Measurements from ENCODE around the gene FOXI3.

Gene FOXI3

DNA sequence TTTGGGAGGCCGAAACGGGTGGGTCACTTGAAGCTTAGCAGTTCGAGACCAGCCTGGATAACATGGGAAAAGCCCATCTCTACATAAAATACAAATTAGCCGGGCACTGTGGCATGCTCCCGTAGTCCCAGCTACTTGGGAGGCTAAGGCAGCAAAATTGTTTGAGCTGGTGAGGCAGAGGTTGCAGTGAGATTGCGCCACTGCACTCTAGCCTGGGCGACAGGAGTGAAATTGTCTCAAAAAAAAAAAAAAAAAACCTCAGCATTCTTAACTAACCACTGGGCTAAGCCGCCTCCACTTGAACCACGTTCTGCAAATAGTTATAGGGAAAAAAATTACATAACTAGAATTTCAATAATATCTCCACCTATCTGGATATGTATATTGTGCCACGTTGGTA is 2.3 kb downstream of the FOXI3 start:
- Histone ChIP-seq H2AFZ (ENCODE audit: low read depth, low read length) (no peak overlapping the region), H3K4me2 (ENCODE audit: low read length, poor library complexity, severe bottlenecking) (no peak overlapping the region), H3K9ac (ENCODE audit: low read length) (no peak overlapping the region), H4K91ac (ENCODE audit: low read length) (no peak overlapping the region), H3K27me3 (ENCODE audit: control insufficient read depth in 1 of 2, insufficient read depth in 1 of 2, low read length in 2 of 2) (peaks cover 56 to 75% of the 10 kb centered on the region in 2 experiments), H2AK5ac (ENCODE audit: low read length, severe bottlenecking) (no peak overlapping the region), H3K4ac (ENCODE audit: low read depth in 1 of 2, low read length in 2 of 2) (no peak overlapping the region), H2BK5ac (ENCODE audit: low read depth, low read length, poor library complexity, severe bottlenecking) (no peak overlapping the region), H3K4me1 (ENCODE audit: control insufficient read depth, insufficient read depth, low read depth, low read length) (peaks cover 10% of the 10 kb centered on the region), H3K4me3 (ENCODE audit: insufficient read depth in 1 of 2, low read depth in 1 of 2, low read length in 2 of 2) (no peak overlapping the region), H2BK12ac (ENCODE audit: low read length in 2 of 2) (no peak overlapping the region), H4K8ac (ENCODE audit: low read length) (no peak overlapping the region), H3K23ac (ENCODE audit: low read length in 2 of 2) (no peak overlapping the region), H3K36me3 (ENCODE audit: control insufficient read depth in 1 of 2, insufficient read depth in 2 of 2, low read depth in 1 of 2, low read length in 2 of 2) (no peaks in the 10 kb centered on the region), H2BK120ac (ENCODE audit: low read depth, low read length) (no peak overlapping the region), H3K79me1 (replicated peaks; ENCODE audit: low read length, poor library complexity, severe bottlenecking) (no peaks in the 10 kb centered on the region), H3K14ac (ENCODE audit: low read length in 2 of 2) (no peak overlapping the region), H3K27ac (ENCODE audit: low read length, poor library complexity, severe bottlenecking) (no peak overlapping the region), H3K18ac (ENCODE audit: low read depth in 1 of 2, low read length in 2 of 2) (no peak overlapping the region), H2BK15ac (ENCODE audit: low read depth, poor library complexity, severe bottlenecking) (no peak overlapping the region), H3K9me3 (ENCODE audit: control insufficient read depth, low read length) (no peaks in the 10 kb centered on the region)
- no peak for DNase-seq
- 82% methylated on average over 8 of the region's 10 CpGs for WGBS

- Histone ChIP-seq H3K4me2 (ENCODE audit: low read length, poor library complexity, severe bottlenecking) (no peak overlapping the region), H2AFZ (ENCODE audit: low read depth, low read length) (no peak overlapping the region), H3K23ac (ENCODE audit: low read length in 2 of 2) (no peak overlapping the region), H3K4me1 (ENCODE audit: control insufficient read depth, insufficient read depth, low read depth, low read length) (peaks cover 10% of the 10 kb centered on the region), H3K79me1 (replicated peaks; ENCODE audit: low read length, poor library complexity, severe bottlenecking) (no peaks in the 10 kb centered on the region), H3K9ac (ENCODE audit: low read length) (no peak overlapping the region), H2BK12ac (ENCODE audit: low read length in 2 of 2) (no peak overlapping the region), H2BK15ac (ENCODE audit: low read depth, poor library complexity, severe bottlenecking) (no peak overlapping the region), H3K14ac (ENCODE audit: low read length in 2 of 2) (no peak overlapping the region), H2BK5ac (ENCODE audit: low read depth, low read length, poor library complexity, severe bottlenecking) (no peak overlapping the region), H3K36me3 (ENCODE audit: control insufficient read depth in 1 of 2, insufficient read depth in 2 of 2, low read depth in 1 of 2, low read length in 2 of 2) (no peaks in the 10 kb centered on the region), H3K4me3 (ENCODE audit: insufficient read depth in 1 of 2, low read depth in 1 of 2, low read length in 2 of 2) (no peak overlapping the region), H2AK5ac (ENCODE audit: low read length, severe bottlenecking) (no peak overlapping the region), H3K9me3 (ENCODE audit: control insufficient read depth, low read length) (no peaks in the 10 kb centered on the region), H3K18ac (ENCODE audit: low read depth in 1 of 2, low read length in 2 of 2) (no peak overlapping the region), H2BK120ac (ENCODE audit: low read depth, low read length) (no peak overlapping the region), H3K4ac (ENCODE audit: low read depth in 1 of 2, low read length in 2 of 2) (no peak overlapping the region), H4K8ac (ENCODE audit: low read length) (no peak overlapping the region), H4K91ac (ENCODE audit: low read length) (no peak overlapping the region), H3K27ac (ENCODE audit: low read length, poor library complexity, severe bottlenecking) (no peak overlapping the region), H3K27me3 (ENCODE audit: control insufficient read depth in 1 of 2, insufficient read depth in 1 of 2, low read length in 2 of 2) (peaks cover 50 to 56% of the 10 kb centered on the region in 2 experiments)
- DNase-seq, result no peak
- WGBS, result 82% methylated on average over 8 of the region's 8 CpGs
Measured at GRCh38 chr2:88448248-88448647, 4.2 kb downstream of the FOXI3 start.

- no peak overlapping the region for H3K18ac ChIP-seq (ENCODE audit: low read depth in 1 of 2, low read length in 2 of 2)
- no peaks in the 10 kb centered on the region for H3K36me3 ChIP-seq (ENCODE audit: control insufficient read depth in 1 of 2, insufficient read depth in 2 of 2, low read depth in 1 of 2, low read length in 2 of 2)
- no peak overlapping the region for H3K9ac ChIP-seq (ENCODE audit: low read length)
- no peak overlapping the region for H3K23ac ChIP-seq (ENCODE audit: low read length in 2 of 2)
- DNase-seq, result no peak
- no peak overlapping the region for H3K4ac ChIP-seq (ENCODE audit: low read depth in 1 of 2, low read length in 2 of 2)
- H2AFZ ChIP-seq (ENCODE audit: low read depth, low read length), result no peak overlapping the region
- H4K91ac ChIP-seq (ENCODE audit: low read length), result no peak overlapping the region
- no peak overlapping the region for H4K8ac ChIP-seq (ENCODE audit: low read length)
- H3K4me2 ChIP-seq (ENCODE audit: low read length, poor library complexity, severe bottlenecking), result no peak overlapping the region
- no peak overlapping the region for H3K14ac ChIP-seq (ENCODE audit: low read length in 2 of 2)
- H2BK12ac ChIP-seq (ENCODE audit: low read length in 2 of 2), result no peak overlapping the region
- H2BK120ac ChIP-seq (ENCODE audit: low read depth, low read length), result no peak overlapping the region
- no peak overlapping the region for H2BK5ac ChIP-seq (ENCODE audit: low read depth, low read length, poor library complexity, severe bottlenecking)
- WGBS, result 40% methylated on average over 3 of the region's 4 CpGs
- no peak overlapping the region for H3K27ac ChIP-seq (ENCODE audit: low read length, poor library complexity, severe bottlenecking)
- no peaks in the 10 kb centered on the region for H3K79me1 ChIP-seq (replicated peaks; ENCODE audit: low read length, poor library complexity, severe bottlenecking)
- H2BK15ac ChIP-seq (ENCODE audit: low read depth, poor library complexity, severe bottlenecking), result no peak overlapping the region
- no peaks in the 10 kb centered on the region for H3K9me3 ChIP-seq (ENCODE audit: control insufficient read depth, low read length)
- peaks cover 29 to 40% of the 10 kb centered on the region in 2 experiments for H3K27me3 ChIP-seq (ENCODE audit: control insufficient read depth in 1 of 2, insufficient read depth in 1 of 2, low read length in 2 of 2)
- no peak overlapping the region for H3K4me3 ChIP-seq (ENCODE audit: insufficient read depth in 1 of 2, low read depth in 1 of 2, low read length in 2 of 2)
- H2AK5ac ChIP-seq (ENCODE audit: low read length, severe bottlenecking), result no peak overlapping the region
- no peaks in the 10 kb centered on the region for H3K4me1 ChIP-seq (ENCODE audit: control insufficient read depth, insufficient read depth, low read depth, low read length)
Measured at GRCh38 chr2:88443353-88443938, 9.0 kb downstream of the FOXI3 start.

GRCh38 chr2:88442473-88442872 is 10.0 kb downstream of the FOXI3 start:
- no peak overlapping the region for H3K23ac ChIP-seq (ENCODE audit: low read length in 2 of 2)
- H3K4me2 ChIP-seq (ENCODE audit: low read length, poor library complexity, severe bottlenecking), result no peak overlapping the region
- H3K27me3 ChIP-seq (ENCODE audit: control insufficient read depth in 1 of 2, insufficient read depth in 1 of 2, low read length in 2 of 2), result peaks cover 19 to 30% of the 10 kb centered on the region in 2 experiments
- no peaks in the 10 kb centered on the region for H3K79me1 ChIP-seq (replicated peaks; ENCODE audit: low read length, poor library complexity, severe bottlenecking)
- H4K8ac ChIP-seq (ENCODE audit: low read length), result peak overlapping the region; percentile 28
- WGBS, result 75% methylated on average over 4 of the region's 4 CpGs
- no peak overlapping the region for H2BK120ac ChIP-seq (ENCODE audit: low read depth, low read length)
- no peak overlapping the region for H2AFZ ChIP-seq (ENCODE audit: low read depth, low read length)
- DNase-seq, result no peak
- no peak overlapping the region for H3K9ac ChIP-seq (ENCODE audit: low read length)
- no peak overlapping the region for H2BK12ac ChIP-seq (ENCODE audit: low read length in 2 of 2)
- no peak overlapping the region for H3K14ac ChIP-seq (ENCODE audit: low read length in 2 of 2)
- no peak overlapping the region for H3K27ac ChIP-seq (ENCODE audit: low read length, poor library complexity, severe bottlenecking)
- H3K4me1 ChIP-seq (ENCODE audit: control insufficient read depth, insufficient read depth, low read depth, low read length), result no peaks in the 10 kb centered on the region
- no peak overlapping the region for H2AK5ac ChIP-seq (ENCODE audit: low read length, severe bottlenecking)
- no peaks in the 10 kb centered on the region for H3K36me3 ChIP-seq (ENCODE audit: control insufficient read depth in 1 of 2, insufficient read depth in 2 of 2, low read depth in 1 of 2, low read length in 2 of 2)
- no peak overlapping the region for H2BK5ac ChIP-seq (ENCODE audit: low read depth, low read length, poor library complexity, severe bottlenecking)
- no peak overlapping the region for H3K4me3 ChIP-seq (ENCODE audit: insufficient read depth in 1 of 2, low read depth in 1 of 2, low read length in 2 of 2)
- no peaks in the 10 kb centered on the region for H3K9me3 ChIP-seq (ENCODE audit: control insufficient read depth, low read length)
- no peak overlapping the region for H3K18ac ChIP-seq (ENCODE audit: low read depth in 1 of 2, low read length in 2 of 2)
- no peak overlapping the region for H2BK15ac ChIP-seq (ENCODE audit: low read depth, poor library complexity, severe bottlenecking)
- H4K91ac ChIP-seq (ENCODE audit: low read length), result no peak overlapping the region
- no peak overlapping the region for H3K4ac ChIP-seq (ENCODE audit: low read depth in 1 of 2, low read length in 2 of 2)

Measured in mesenchymal stem cell (in vitro differentiated cells and primary cell).